BLaER1 treated with 17β-estradiol and CSF1 and Interleukin-3, amounts not matched to agents 10 nM and 100 nM (cell line): Measurements from ENCODE around the gene ISM1.

Source experiments
- H3K27ac ChIP-seq, 11 experiments: shearing (Covaris generic); formaldehyde crosslinking; 2 replicates each; pipeline ENCODE4 v1.8.1; 2022
- H3K27me3 ChIP-seq, 11 experiments: shearing (Covaris generic); formaldehyde crosslinking; 2 replicates each; pipeline ENCODE4 v1.8.1; 2022
- H3K36me3 ChIP-seq, 11 experiments: shearing (Covaris generic); formaldehyde crosslinking; 2 replicates each; pipeline ENCODE4 v1.8.1; 2022
- H3K4me1 ChIP-seq, 10 experiments: shearing (Covaris generic); formaldehyde crosslinking; 2 replicates each; pipeline ENCODE4 v1.8.1; 2022
- H3K4me2 ChIP-seq, 11 experiments: shearing (Covaris generic); formaldehyde crosslinking; 2 replicates each; pipeline ENCODE4 v1.8.1; 2022
- H3K4me3 ChIP-seq, 10 experiments: shearing (Covaris generic); formaldehyde crosslinking; 2 replicates each; pipeline ENCODE4 v1.8.1; 2022
- H3K9ac ChIP-seq, 11 experiments: shearing (Covaris generic); formaldehyde crosslinking; 2 replicates each; pipeline ENCODE4 v1.8.1; 2022
- H3K9me3 ChIP-seq, 11 experiments: shearing (Covaris generic); formaldehyde crosslinking; replicated peaks in 1 of 11; 2 replicates each; pipeline ENCODE4 v1.8.1; 2022
- H4K20me1 ChIP-seq, 11 experiments: shearing (Covaris generic); formaldehyde crosslinking; 2 replicates each; pipeline ENCODE4 v1.8.1; 2022
- Cebpa-rat ChIP-seq, 11 experiments: shearing (Covaris generic); IDR thresholded peaks; 2 replicates each; pipeline ENCODE4 v1.8.1; 2022

Gene ISM1

DNA sequence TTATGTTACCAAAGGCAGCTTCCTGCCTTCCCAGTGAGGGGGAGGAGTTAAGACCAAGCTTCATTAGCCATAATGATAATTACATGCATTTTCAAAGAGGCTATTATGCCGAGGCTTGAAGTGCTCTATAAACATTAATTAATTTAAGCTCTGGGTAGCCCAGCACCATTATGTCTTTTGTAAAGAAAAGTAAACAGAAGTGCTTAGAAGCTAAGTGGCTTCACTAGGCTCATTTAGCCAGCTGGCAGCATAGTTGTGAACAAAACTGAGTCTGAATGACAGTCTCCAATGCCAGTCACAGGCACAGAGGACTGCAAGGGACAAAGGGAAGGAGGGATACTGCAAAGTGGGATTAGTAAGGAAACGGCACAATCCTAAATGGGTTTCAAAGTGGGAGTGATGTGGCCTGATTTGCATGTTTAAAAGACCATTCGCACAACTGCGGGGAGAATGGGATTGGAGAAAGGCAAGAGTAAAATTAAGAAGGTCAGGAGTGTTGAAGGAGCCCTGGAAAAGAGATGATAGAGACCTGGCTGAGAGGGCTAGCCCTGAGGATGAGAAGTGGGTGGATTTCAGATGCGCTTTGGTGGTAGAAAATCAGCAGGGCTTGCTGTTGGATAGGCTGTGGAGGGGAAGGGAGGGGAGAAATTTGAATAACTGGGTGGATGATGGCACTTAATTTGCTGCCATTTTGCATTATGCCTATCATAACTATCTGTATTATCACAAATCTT, 20.1 kb upstream of the ISM1 start:
- Histone ChIP-seq H3K4me2 (no peak overlapping the region), H3K4me1 (peaks cover 0 to 8% (median 6%) of the 10 kb centered on the region in 10 experiments; a peak in 6 of 20 replicates), H3K27me3 (no peaks in the 10 kb centered on the region), H3K4me3 (no peak overlapping the region), H3K27ac (no peak overlapping the region), H4K20me1 (no peaks in the 10 kb centered on the region), H3K9me3 (peaks cover 0 to 11% (median 6%) of the 10 kb centered on the region in 11 experiments; a peak in 11 of 22 replicates), H3K9ac (no peak overlapping the region), H3K36me3 (no peaks in the 10 kb centered on the region)
- no peak for TF ChIP-seq Cebpa-rat (IDR thresholded peaks at IDR 0.05)

DNA sequence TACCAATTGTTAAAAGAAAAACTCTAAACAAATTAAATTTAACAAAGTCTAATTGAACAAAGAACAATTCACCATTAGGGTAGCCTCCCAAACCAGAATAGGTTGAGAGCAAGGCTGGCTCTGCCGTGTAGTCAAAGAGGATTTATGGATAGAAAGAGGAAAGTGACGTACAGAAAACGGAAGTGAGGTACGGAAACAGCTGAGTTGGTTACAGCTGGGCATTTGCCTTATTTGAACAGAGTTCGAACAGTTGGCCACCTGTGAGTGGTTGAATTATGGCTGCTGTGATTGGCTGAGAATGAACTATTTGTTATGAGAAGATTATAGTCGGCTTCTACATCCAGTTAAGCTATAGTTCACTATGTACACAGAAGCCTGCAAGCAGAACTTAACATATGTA, 18.5 kb upstream of the ISM1 start:
- H3K9me3 ChIP-seq: peaks cover 0 to 11% (median 6%) of the 10 kb centered on the region in 11 experiments; a peak in 11 of 22 replicates

DNA sequence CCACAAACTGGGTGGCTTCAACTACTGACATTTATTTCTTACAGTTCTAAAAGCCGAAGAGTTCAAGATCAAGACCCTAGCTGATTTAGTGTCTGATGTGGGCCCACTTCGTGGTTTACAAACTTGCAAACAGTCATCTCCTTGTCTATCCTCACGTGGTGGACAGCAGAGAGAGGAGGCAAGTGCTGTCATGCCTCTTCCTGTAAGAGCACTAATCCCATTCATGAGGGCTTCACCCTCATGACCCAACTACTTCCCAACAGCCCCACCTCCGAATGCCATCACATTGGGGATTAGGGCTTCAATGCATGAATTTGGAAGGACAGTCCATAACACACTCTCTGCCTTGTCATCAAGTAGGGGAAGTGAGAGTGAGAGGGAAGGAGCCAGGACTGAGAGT, 15.6 kb upstream of the ISM1 start:
- Histone ChIP-seq H3K27ac (no peak overlapping the region), H3K4me3 (no peak overlapping the region), H4K20me1 (no peaks in the 10 kb centered on the region), H3K9me3 (peaks cover 0 to 11% (median 6%) of the 10 kb centered on the region in 11 experiments; a peak in 11 of 22 replicates), H3K9ac (no peak overlapping the region), H3K4me1 (peaks cover 0 to 8% (median 6%) of the 10 kb centered on the region in 10 experiments; a peak in 6 of 20 replicates), H3K4me2 (no peak overlapping the region), H3K36me3 (no peaks in the 10 kb centered on the region), H3K27me3 (no peaks in the 10 kb centered on the region)
- TF ChIP-seq Cebpa-rat (IDR thresholded peaks at IDR 0.05): no peak

More for the DNA sequence above, 18.5 kb upstream of the ISM1 start:
- H3K9ac ChIP-seq: no peak overlapping the region
- peak overlapping the region in 5 of 11 experiments; percentile 12 to 52 (median 32); a peak in 7 of 22 replicates for H3K4me2 ChIP-seq
- H3K27me3 ChIP-seq: no peaks in the 10 kb centered on the region
- no peaks in the 10 kb centered on the region for H3K36me3 ChIP-seq
- no peak for TF ChIP-seq Cebpa-rat (IDR thresholded peaks at IDR 0.05)
- H3K4me1 ChIP-seq: peaks cover 0 to 8% (median 6%) of the 10 kb centered on the region in 10 experiments; a peak in 6 of 20 replicates
- no peaks in the 10 kb centered on the region for H4K20me1 ChIP-seq
- H3K27ac ChIP-seq: no peak overlapping the region
- no peak overlapping the region for H3K4me3 ChIP-seq

DNA sequence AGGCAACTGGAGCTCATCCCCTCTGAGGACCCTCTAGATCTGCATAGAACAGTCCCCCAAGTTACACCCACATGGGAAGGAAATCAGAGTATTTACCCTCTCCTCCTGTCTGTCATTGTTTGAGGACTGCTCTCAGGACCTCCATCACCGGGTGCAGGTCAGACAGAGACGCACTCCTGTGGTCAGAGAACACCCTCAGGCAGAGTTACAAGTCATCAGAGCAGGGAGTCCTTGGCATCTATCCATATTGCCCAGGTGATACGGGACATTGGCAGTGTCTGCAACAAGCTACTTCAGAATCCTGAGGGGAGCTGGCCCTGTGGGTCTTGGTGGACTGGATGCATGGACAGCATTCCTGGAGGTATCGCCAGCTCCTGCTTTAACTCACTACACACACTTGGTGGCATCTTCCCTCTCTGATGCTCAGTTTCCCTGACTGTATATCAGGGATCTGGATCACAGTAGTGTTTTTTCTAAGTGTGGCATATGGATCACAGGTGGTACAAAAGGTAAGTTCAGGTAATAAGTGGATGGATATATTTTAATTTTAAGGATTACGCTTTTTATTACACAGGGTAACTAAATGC, 15.1 kb upstream of the ISM1 start:
- H3K27me3 ChIP-seq: no peaks in the 10 kb centered on the region

DNA sequence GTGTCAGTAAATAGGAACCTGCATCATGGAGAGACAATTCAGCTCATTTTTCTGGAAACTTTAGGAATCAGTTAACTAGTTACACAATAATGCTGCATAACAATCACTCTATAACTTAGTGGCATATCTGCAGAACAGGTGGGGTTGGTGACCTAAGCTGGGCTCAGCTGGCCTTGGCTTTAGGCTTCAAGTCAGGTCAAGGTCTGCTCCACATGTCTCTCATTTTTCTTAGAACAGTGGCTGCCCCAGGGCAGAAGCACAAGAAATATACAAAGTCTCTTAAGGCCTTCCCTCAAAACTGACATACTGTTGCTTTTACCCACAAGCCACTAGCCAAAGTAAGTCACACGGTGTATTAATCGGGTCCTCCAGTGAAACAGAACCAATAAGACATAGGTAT, 14.1 kb upstream of the ISM1 start:
- TF ChIP-seq Cebpa-rat (IDR thresholded peaks at IDR 0.05): no peak
- no peaks in the 10 kb centered on the region for H4K20me1 ChIP-seq
- H3K4me2 ChIP-seq: no peak overlapping the region
- no peaks in the 10 kb centered on the region for H3K36me3 ChIP-seq
- no peak overlapping the region for H3K27ac ChIP-seq
- no peaks in the 10 kb centered on the region for H3K27me3 ChIP-seq
- H3K9ac ChIP-seq: no peak overlapping the region
- no peak overlapping the region for H3K4me3 ChIP-seq
- peaks cover 0 to 10% (median 6%) of the 10 kb centered on the region in 11 experiments; a peak in 11 of 22 replicates for H3K9me3 ChIP-seq
- peaks cover 0 to 8% (median 6%) of the 10 kb centered on the region in 10 experiments; a peak in 7 of 20 replicates for H3K4me1 ChIP-seq

More for the DNA sequence above, 15.1 kb upstream of the ISM1 start:
- Histone ChIP-seq H3K36me3 (no peaks in the 10 kb centered on the region), H3K27ac (no peak overlapping the region), H3K4me1 (peaks cover 0 to 8% (median 6%) of the 10 kb centered on the region in 10 experiments; a peak in 6 of 20 replicates), H3K9ac (no peak overlapping the region), H3K4me3 (no peak overlapping the region), H3K9me3 (peaks cover 0 to 11% (median 6%) of the 10 kb centered on the region in 11 experiments; a peak in 11 of 22 replicates), H4K20me1 (no peaks in the 10 kb centered on the region), H3K4me2 (no peak overlapping the region)
- no peak for TF ChIP-seq Cebpa-rat (IDR thresholded peaks at IDR 0.05)

DNA sequence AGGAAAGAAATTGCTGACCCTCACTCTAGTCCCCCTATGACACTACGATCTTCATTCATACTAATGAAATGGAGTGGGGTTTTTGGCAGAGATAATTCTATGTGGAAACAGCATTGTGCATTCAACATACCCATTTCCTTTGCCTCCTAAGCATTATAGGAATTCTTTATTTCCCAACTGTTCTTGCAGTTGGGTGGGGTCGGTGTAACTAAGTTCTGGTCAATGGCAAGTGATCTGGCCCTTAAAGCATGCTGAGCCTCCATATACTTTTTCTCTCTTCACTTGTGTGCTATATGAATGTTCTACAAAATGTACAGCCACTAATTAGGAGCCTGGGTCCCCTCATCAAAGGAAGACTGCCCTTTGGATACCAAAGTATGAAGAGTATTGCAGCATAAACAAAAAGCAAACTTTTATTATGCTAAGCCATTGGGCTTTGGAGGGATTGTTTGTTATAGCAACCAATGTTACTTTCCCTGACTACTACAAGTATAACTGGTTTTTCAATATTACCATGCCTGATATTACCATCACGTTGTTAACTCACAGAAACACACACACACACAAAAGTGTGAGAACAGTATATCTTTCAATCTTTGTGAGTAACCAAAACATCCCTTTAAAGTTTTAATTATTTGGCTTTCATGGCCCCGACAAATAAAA, 9.0 kb upstream of the ISM1 start:
- Histone ChIP-seq H3K4me3 (no peak overlapping the region), H4K20me1 (no peaks in the 10 kb centered on the region), H3K9ac (no peak overlapping the region), H3K36me3 (no peaks in the 10 kb centered on the region), H3K4me2 (peak overlapping the region in 4 of 11 experiments; percentile 27 to 54 (median 34); a peak in 5 of 22 replicates), H3K9me3 (no peaks in the 10 kb centered on the region), H3K4me1 (peaks cover 0 to 16% (median 0%) of the 10 kb centered on the region in 10 experiments; a peak in 5 of 20 replicates), H3K27ac (peak overlapping the region in 4 of 11 experiments; percentile 2 to 33 (median 4); a peak in 2 of 22 replicates), H3K27me3 (peaks cover 0 to 13% (median 0%) of the 10 kb centered on the region in 11 experiments; a peak in 5 of 22 replicates)
- TF ChIP-seq Cebpa-rat (IDR thresholded peaks at IDR 0.05): no peak

DNA sequence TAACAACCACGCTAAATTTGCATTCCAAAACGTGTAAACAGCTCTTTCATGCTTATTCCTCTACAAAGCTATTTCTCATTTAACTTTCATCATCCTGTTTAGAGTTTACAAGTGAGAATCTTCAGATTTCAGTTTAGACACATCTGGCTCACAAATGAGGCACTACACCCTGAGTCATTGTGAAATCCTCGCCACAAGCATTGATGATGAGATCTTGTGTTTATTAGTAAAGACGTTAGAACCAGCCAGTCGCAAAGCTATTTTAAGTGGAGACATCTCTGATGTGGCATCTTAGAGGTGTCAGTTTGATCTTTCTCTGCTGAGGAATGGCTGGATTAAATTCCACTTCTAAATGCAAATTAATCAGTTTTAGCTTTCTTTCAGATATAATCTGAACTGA, 8.3 kb upstream of the ISM1 start:
- Histone ChIP-seq H3K27me3 (peaks cover 3 to 20% (median 5%) of the 10 kb centered on the region in 11 experiments; a peak in 21 of 22 replicates), H3K36me3 (no peaks in the 10 kb centered on the region), H3K4me2 (peak overlapping the region in 7 of 11 experiments; percentile 6 to 54 (median 27); a peak in 8 of 22 replicates), H4K20me1 (no peaks in the 10 kb centered on the region; a peak in 1 of 22 replicates), H3K9me3 (no peaks in the 10 kb centered on the region), H3K4me3 (no peak overlapping the region), H3K4me1 (peaks cover 0 to 16% (median 0%) of the 10 kb centered on the region in 10 experiments; a peak in 5 of 20 replicates), H3K9ac (no peak overlapping the region), H3K27ac (0 out of 22 replicates have a peak overlapping the region, but pooled peaks of 1 of the 11 experiments have one; percentile 8)
- TF ChIP-seq Cebpa-rat (IDR thresholded peaks at IDR 0.05): peak in 2 of 11 experiments; percentile 24 to 39; a peak in 3 of 22 replicates

DNA sequence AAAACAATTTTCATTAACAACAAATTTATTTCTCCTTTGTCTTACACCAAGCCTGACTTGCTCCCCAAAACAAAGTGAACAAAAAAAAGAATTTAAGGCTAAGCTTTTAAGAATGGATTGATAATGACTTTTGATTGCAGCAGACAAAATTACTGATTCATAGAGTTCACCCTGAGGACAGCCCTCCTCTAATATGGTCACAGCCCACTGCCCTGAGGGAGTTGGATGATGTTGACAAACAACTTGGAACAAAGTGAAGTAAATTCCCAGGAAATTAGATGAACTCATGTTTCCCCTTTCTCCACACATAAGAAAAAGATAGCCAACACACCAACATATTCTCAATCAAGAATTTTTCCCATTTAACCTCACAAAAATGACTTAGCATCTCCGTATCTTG, 7.7 kb upstream of the ISM1 start:
- no peak for TF ChIP-seq Cebpa-rat (IDR thresholded peaks at IDR 0.05)
- H3K4me2 ChIP-seq: peak overlapping the region in 4 of 11 experiments; percentile 11 to 54 (median 32); a peak in 4 of 22 replicates
- no peak overlapping the region for H3K9ac ChIP-seq
- no peaks in the 10 kb centered on the region for H3K36me3 ChIP-seq
- H4K20me1 ChIP-seq: peaks cover 0 to 4% (median 0%) of the 10 kb centered on the region in 11 experiments; a peak in 2 of 22 replicates
- H3K4me3 ChIP-seq: no peak overlapping the region
- peak overlapping the region in 2 of 11 experiments; percentile 8 to 13; a peak in 2 of 22 replicates for H3K27ac ChIP-seq
- H3K27me3 ChIP-seq: peaks cover 9 to 26% (median 11%) of the 10 kb centered on the region in 11 experiments
- peaks cover 0 to 16% (median 0%) of the 10 kb centered on the region in 10 experiments; a peak in 5 of 20 replicates for H3K4me1 ChIP-seq
- H3K9me3 ChIP-seq: no peaks in the 10 kb centered on the region
